A673 (cell line): Measurements from ENCODE around the gene CCDC88C.
"Not testable (repeated sequence)": the region's sequence is repeated elsewhere in the genome, so short reads cannot be mapped to it uniquely, and the experiment has no call there.

Experiments
- EZH2 ChIP-seq: fragments of 200-600 bp; sonication (generic); IDR thresholded peaks from 2 replicates; pipeline ENCODE4 v1.6.1; 2017; ENCODE audit warnings: borderline replicate concordance, low read depth, mild to moderate bottlenecking, mixed read lengths, antibody characterized with exemption, low read length; ENCODE audit not compliant: poor library complexity, severe bottlenecking
- TF ChIP-seq, protein P1 (sequence below): fragments of 300-800, 200-600 bp; sonication (generic); conservative IDR thresholded peaks from 2 replicates; pipeline ENCODE4 v1.5.1; 2017; ENCODE audit warnings: low read depth, mild to moderate bottlenecking, antibody characterized with exemption, low read length, moderate library complexity, mixed read lengths

DNA sequence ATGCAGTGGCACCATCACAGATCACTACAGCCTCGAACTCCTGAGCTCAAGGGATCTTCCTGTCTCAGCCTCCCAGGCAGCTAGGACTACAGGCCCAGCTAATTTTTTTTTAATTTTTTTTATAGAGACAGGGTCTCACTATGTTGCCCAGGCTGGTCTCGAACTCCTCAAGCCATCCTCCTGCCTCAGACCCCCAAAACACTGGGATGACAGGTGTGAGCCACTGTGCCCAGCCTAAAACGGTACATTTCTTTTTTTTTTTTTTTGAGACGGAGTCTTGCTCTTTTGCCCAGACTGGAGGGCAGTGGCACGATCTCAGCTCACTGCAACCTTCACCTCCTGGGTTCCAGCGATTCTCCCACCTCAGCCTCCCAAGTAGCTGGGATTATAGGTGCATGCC lies 8.4 kb downstream of the CCDC88C start:
- TF ChIP-seq, protein P1, sequence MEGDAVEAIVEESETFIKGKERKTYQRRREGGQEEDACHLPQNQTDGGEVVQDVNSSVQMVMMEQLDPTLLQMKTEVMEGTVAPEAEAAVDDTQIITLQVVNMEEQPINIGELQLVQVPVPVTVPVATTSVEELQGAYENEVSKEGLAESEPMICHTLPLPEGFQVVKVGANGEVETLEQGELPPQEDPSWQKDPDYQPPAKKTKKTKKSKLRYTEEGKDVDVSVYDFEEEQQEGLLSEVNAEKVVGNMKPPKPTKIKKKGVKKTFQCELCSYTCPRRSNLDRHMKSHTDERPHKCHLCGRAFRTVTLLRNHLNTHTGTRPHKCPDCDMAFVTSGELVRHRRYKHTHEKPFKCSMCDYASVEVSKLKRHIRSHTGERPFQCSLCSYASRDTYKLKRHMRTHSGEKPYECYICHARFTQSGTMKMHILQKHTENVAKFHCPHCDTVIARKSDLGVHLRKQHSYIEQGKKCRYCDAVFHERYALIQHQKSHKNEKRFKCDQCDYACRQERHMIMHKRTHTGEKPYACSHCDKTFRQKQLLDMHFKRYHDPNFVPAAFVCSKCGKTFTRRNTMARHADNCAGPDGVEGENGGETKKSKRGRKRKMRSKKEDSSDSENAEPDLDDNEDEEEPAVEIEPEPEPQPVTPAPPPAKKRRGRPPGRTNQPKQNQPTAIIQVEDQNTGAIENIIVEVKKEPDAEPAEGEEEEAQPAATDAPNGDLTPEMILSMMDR = not testable (repeated sequence)
- not testable (repeated sequence) for TF ChIP-seq EZH2
